Upper lobe of left lung (tissue), 6 donors: ENCODE results near the gene IER3. TPM values are rescaled to one million over a fixed set of nuclear protein-coding genes. Genes with fewer than 3 reads are reported as not detected.
"Not testable (repeated sequence)": the region's sequence is repeated elsewhere in the genome, so short reads cannot be mapped to it uniquely, and the experiment has no call there.

Experiments
- ATAC-seq, 2 donors: fragments of 200-7000 bp; cut with Tn5 transposase; one replicate each; pipeline ENCODE4 v1.9.1; 2022; ENCODE audit warnings: mild to moderate bottlenecking in 2 of 2, moderate library complexity in 2 of 2; ENCODE audit not compliant: low FRiP score in 2 of 2
- DNase-seq, 2 donors: peaks; one replicate each; pipeline ENCODE4 v3.0.0-alpha.2; 2019 to 2020
- H3K27ac ChIP-seq, 4 donors: fragments of 200-600 bp; sonication (generic); one replicate each; pipeline ENCODE4 v1.5.1; 2016 to 2019
- H3K27me3 ChIP-seq, 4 donors: fragments of 200-600 bp; sonication (generic); one replicate each; pipeline ENCODE4 v1.5.1; 2017 to 2019
- H3K36me3 ChIP-seq, 4 donors: fragments of 200-600 bp; sonication (generic); one replicate each; pipeline ENCODE4 v1.5.1; 2016 to 2019
- H3K4me1 ChIP-seq, 4 donors: fragments of 200-600 bp; sonication (generic); one replicate each; pipeline ENCODE4 v1.5.1; 2018 to 2019
- H3K4me3 ChIP-seq, 4 donors: fragments of 200-600 bp; sonication (generic); one replicate each; pipeline ENCODE4 v1.5.1; 2017 to 2019; ENCODE audit warnings: mild to moderate bottlenecking in 2 of 4, moderate library complexity in 1 of 4
- H3K9me3 ChIP-seq, 4 donors: fragments of 200-600 bp; sonication (generic); one replicate each; pipeline ENCODE4 v1.5.1; 2018 to 2019
- CTCF ChIP-seq, 6 experiments: fragments of 450-650 bp in 4 of 6; fragments of 200-600 bp in 2 of 6; sonication (generic) in 2 of 6; IDR thresholded peaks; one replicate each; pipeline ENCODE4 v1.5.1; 2016 to 2019; ENCODE audit warnings: antibody characterized with exemption in 6 of 6
- EP300 ChIP-seq, 4 donors: sonication (generic); formaldehyde crosslinking; IDR thresholded peaks; one replicate each; pipeline ENCODE4 v1.5.1; 2017; ENCODE audit warnings: antibody characterized with exemption in 4 of 4, control low read depth in 2 of 4
- POLR2A ChIP-seq, 4 donors: fragments of 450-650 bp; IDR thresholded peaks; one replicate each; pipeline ENCODE4 v1.5.1; 2016 to 2017; ENCODE audit warnings: antibody characterized with exemption in 4 of 4, mild to moderate bottlenecking in 2 of 4
- POLR2AphosphoS5 ChIP-seq, 2 donors: sonication (generic); formaldehyde crosslinking; IDR thresholded peaks; one replicate each; pipeline ENCODE4 v1.5.1; 2017; ENCODE audit warnings: antibody characterized with exemption in 2 of 2
- WGBS, 2 donors: methylation state at CpG; one replicate each; pipeline ENCODE4 v1.1.5; 2017 to 2018; 5-methylcytosine and 5-hydroxymethylcytosine counted together
- total RNA-seq, 6 donors: library from RNA; depleted of rRNA in 4 of 6; stranded (reverse); fragments of >200 nt in 4 of 6; gene quantifications; one replicate each; pipeline versions ENCODE4 v1.1.0 to v1.2.1, GENCODE V29; 2016 to 2021
- donor health status: DM: no; HTN: no; CAD: no; lungs with moderate emphysema.
- donor health status: DM: no; HTN: yes; CAD: no; lungs with severe emphysema.

Gene IER3
- total RNA-seq, 6 donors from 2014 or later: 4.2 to 61.1 (median 19.8) TPM

DNA sequence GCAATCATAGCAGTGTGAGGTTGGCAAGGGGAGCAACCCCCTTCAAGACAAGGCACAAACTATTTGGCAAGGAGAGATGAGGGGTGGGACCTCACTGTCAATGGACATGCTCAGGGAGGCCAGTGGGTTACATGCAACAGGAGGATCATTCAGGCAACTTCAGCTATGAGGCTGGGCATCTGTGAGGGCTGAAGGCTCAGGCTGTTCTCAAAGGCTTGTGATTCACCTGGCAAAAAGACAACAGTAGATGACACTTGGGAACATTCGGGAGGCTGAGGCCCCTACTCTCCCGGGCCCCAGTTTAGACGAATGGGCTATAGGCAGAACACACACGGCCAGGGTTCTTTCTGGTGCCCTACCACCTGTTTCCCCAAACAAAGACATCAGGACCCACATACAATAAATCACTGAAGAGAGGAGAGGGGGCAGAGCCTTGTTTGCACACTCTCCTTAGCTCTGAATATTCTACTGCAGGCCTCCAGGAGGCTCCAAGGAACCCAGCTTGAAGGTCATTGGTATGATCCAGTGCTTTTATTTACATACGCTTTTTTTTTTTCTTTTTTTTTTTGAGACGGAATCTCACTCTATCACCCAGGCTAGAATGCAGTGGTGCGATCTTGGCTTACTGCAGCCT lies 16.3 kb downstream of the IER3 start:
- H3K4me1 ChIP-seq: peaks cover 10 to 42% (median 26%) of the 10 kb centered on the region in 4 donors
- TF ChIP-seq POLR2A (IDR thresholded peaks at IDR 0.05): no peak
- no peak for TF ChIP-seq POLR2AphosphoS5 (IDR thresholded peaks at IDR 0.05)
- no peak for TF ChIP-seq EP300 (IDR thresholded peaks at IDR 0.05)
- DNase-seq (no peak), ATAC-seq (no peak)
- 70 to 72% methylated on average over 6 to 7 of the region's 7 CpGs for WGBS, 2 donors
- H3K27ac ChIP-seq: peak overlapping the region in 2 of 4 donors; percentile 11 to 22
- no peaks in the 10 kb centered on the region for H3K27me3 ChIP-seq
- no peak overlapping the region for H3K4me3 ChIP-seq
- peaks cover 42 to 98% (median 80%) of the 10 kb centered on the region in 4 donors for H3K36me3 ChIP-seq
- H3K9me3 ChIP-seq: no peaks in the 10 kb centered on the region

- peaks cover 21 to 54% (median 38%) of the 10 kb centered on the region in 4 donors for H3K4me1 ChIP-seq
- DNase-seq (no peak), ATAC-seq (no peak)
- 87 to 91% methylated on average over 11 of the region's 11 CpGs for WGBS, 2 donors
- peaks cover 40 to 94% (median 73%) of the 10 kb centered on the region in 4 donors for H3K36me3 ChIP-seq
- TF ChIP-seq POLR2A (IDR thresholded peaks at IDR 0.05): no peak
- TF ChIP-seq EP300 (IDR thresholded peaks at IDR 0.05): no peak
- TF ChIP-seq POLR2AphosphoS5 (IDR thresholded peaks at IDR 0.05): no peak
- TF ChIP-seq CTCF (IDR thresholded peaks at IDR 0.05): no peak
- H3K27me3 ChIP-seq: no peaks in the 10 kb centered on the region
- no peak overlapping the region for H3K4me3 ChIP-seq
- peak overlapping the region in 1 of 4 donors; percentile 32 for H3K27ac ChIP-seq
- H3K9me3 ChIP-seq: no peaks in the 10 kb centered on the region
Observed at GRCh38 chr6:30726506-30727413, 17.6 kb downstream of the IER3 start.

DNA sequence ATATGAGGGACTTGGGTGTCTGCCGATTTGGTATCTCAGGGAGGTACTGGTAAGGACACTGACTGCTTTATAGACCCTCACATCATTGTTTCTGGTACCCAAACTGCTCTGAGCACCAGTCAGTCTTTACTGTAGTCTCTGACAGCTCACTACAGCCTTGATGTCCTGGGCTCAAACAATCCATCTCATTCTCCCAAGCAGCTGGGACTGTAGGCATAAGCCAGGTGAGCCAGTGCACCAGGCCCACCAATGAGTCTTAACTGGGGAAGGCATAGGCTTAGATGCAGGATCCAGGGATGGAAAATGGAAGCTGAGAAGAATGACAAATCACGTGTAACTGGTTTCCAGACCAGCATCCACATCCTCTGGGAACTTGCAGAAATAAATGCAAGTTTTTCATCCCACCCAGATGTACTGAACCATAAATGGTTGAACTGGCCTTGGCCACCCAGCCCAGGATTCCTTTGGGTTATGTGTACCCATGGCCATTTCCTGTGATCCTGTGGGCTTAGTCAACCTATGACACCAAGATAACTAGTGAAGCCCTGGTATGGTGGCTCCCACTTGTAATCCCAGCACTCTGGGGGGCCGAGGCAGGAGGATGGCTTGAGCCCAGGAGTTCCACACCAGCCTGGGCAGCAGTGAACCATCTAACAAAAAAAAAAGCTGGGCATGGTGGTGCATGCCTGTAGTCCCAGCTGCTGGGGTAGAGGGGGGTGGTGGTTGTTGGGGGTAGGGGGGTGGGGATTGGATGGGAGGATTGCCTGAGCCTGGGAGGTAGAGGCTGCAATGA lies 18.4 kb downstream of the IER3 start:
- DNase-seq (no peak), ATAC-seq (no peak)
- peak overlapping the region in 2 of 4 donors; percentile 30 to 32 for H3K27ac ChIP-seq
- H3K9me3 ChIP-seq: no peaks in the 10 kb centered on the region
- no peaks in the 10 kb centered on the region for H3K27me3 ChIP-seq
- H3K4me3 ChIP-seq: no peak overlapping the region
- TF ChIP-seq EP300 (IDR thresholded peaks at IDR 0.05) (no peak), POLR2A (IDR thresholded peaks at IDR 0.05) (no peak), POLR2AphosphoS5 (IDR thresholded peaks at IDR 0.05) (no peak), CTCF (IDR thresholded peaks at IDR 0.05) (no peak)
- WGBS, 2 donors: 53 to 59% methylated on average over 2 to 3 of the region's 3 CpGs
- H3K36me3 ChIP-seq: peaks cover 40 to 88% (median 69%) of the 10 kb centered on the region in 4 donors
- H3K4me1 ChIP-seq: peaks cover 18 to 49% (median 37%) of the 10 kb centered on the region in 4 donors

GRCh38 chr6:30724906-30725667 lies 19.3 kb downstream of the IER3 start:
- no peaks in the 10 kb centered on the region for H3K9me3 ChIP-seq
- peaks cover 12 to 41% (median 30%) of the 10 kb centered on the region in 4 donors for H3K4me1 ChIP-seq
- H3K27me3 ChIP-seq: no peaks in the 10 kb centered on the region
- no peak for TF ChIP-seq POLR2AphosphoS5 (IDR thresholded peaks at IDR 0.05)
- TF ChIP-seq CTCF (IDR thresholded peaks at IDR 0.05): no peak
- no peak for TF ChIP-seq EP300 (IDR thresholded peaks at IDR 0.05)
- TF ChIP-seq POLR2A (IDR thresholded peaks at IDR 0.05): no peak
- ATAC-seq: no peak
- 50% methylated on average over 6 of the region's 6 CpGs for WGBS, 2 donors
- H3K4me3 ChIP-seq: no peak overlapping the region
- DNase-seq: no peak
- H3K36me3 ChIP-seq: peaks cover 38 to 80% (median 63%) of the 10 kb centered on the region in 4 donors
- peak overlapping the region in 1 of 4 donors; percentile 30 for H3K27ac ChIP-seq

DNA sequence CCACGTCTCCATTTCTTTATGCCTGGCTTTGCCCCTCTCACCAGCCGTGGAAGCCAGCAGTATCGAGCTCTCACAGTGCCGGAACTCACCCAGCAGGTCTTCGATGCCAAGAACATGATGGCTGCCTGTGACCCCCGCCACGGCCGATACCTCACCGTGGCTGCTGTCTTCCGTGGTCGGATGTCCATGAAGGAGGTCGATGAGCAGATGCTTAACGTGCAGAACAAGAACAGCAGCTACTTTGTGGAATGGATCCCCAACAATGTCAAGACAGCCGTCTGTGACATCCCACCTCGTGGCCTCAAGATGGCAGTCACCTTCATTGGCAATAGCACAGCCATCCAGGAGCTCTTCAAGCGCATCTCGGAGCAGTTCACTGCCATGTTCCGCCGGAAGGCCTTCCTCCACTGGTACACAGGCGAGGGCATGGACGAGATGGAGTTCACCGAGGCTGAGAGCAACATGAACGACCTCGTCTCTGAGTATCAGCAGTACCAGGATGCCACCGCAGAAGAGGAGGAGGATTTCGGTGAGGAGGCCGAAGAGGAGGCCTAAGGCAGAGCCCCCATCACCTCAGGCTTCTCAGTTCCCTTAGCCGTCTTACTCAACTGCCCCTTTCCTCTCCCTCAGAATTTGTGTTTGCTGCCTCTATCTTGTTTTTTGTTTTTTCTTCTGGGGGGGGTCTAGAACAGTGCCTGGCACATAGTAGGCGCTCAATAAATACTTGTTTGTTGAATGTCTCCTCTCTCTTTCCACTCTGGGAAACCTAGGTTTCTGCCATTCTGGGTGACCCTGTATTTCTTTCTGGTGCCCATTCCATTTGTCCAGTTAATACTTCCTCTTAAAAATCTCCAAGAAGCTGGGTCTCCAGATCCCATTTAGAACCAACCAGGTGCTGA lies 20.3 kb downstream of the IER3 start:
- WGBS, 2 donors: 64 to 67% methylated on average over 17 to 29 of the region's 29 CpGs
- H3K4me3 ChIP-seq: not testable (repeated sequence)

GRCh38 chr6:30723159-30723842 lies 21.0 kb downstream of the IER3 start:
- H3K9me3 ChIP-seq, H3K27me3 ChIP-seq, DNase-seq, ATAC-seq: not testable (repeated sequence)
- H3K27ac ChIP-seq: peak overlapping the region in 1 of 4 donors; percentile 91
- H3K36me3 ChIP-seq: peaks cover 28 to 62% (median 47%) of the 10 kb centered on the region in 4 donors
- H3K4me1 ChIP-seq: peaks cover 26 to 56% (median 45%) of the 10 kb centered on the region in 4 donors
- H3K4me3 ChIP-seq: peak overlapping the region in 1 of 4 donors; percentile 87
- WGBS, 2 donors: 70 to 74% methylated on average over 13 to 16 of the region's 16 CpGs

More for the DNA sequence above, 20.3 kb downstream of the IER3 start:
- H3K36me3 ChIP-seq: peaks cover 29 to 70% (median 53%) of the 10 kb centered on the region in 4 donors
- not testable (repeated sequence) for DNase-seq, H3K27me3 ChIP-seq, ATAC-seq, H3K9me3 ChIP-seq
- H3K4me1 ChIP-seq: peaks cover 18 to 48% (median 37%) of the 10 kb centered on the region in 4 donors
- H3K27ac ChIP-seq: peak overlapping the region in 2 of 4 donors; percentile 13 to 32
